ENCODE data around the gene ZMAT5.

Gene ZMAT5

GRCh38 chr22:29803190-29803589 is 36.4 kb upstream of the ZMAT5 start:
- Histone ChIP-seq H2AFZ (ENCODE audit: low read length, unreplicated experiment) (no peak overlapping the region), H3K27me3 (ENCODE audit: insufficient read depth, low read length) (no peaks in the 10 kb centered on the region), H3K27ac (ENCODE audit: low read depth, low read length) (no peak overlapping the region), H3K36me3 (ENCODE audit: insufficient read depth, low read length) (no peaks in the 10 kb centered on the region), H3K4me1 (ENCODE audit: control insufficient read depth, insufficient read depth, low read length, unreplicated experiment) (peaks cover 15% of the 10 kb centered on the region), H3K79me2 (ENCODE audit: control insufficient read depth, insufficient read depth, low read length, unreplicated experiment) (no peaks in the 10 kb centered on the region), H3K4me3 (ENCODE audit: low read depth, low read length) (no peak overlapping the region)

- Histone ChIP-seq H2AFZ (ENCODE audit: low read length, unreplicated experiment) (no peak overlapping the region), H3K27me3 (ENCODE audit: insufficient read depth, low read length) (no peaks in the 10 kb centered on the region), H3K36me3 (ENCODE audit: insufficient read depth, low read length) (no peaks in the 10 kb centered on the region), H3K4me1 (ENCODE audit: control insufficient read depth, insufficient read depth, low read length, unreplicated experiment) (peaks cover 18% of the 10 kb centered on the region), H3K79me2 (ENCODE audit: control insufficient read depth, insufficient read depth, low read length, unreplicated experiment) (no peaks in the 10 kb centered on the region), H3K4me3 (ENCODE audit: low read depth, low read length) (no peak overlapping the region), H3K27ac (ENCODE audit: low read depth, low read length) (no peak overlapping the region)
Measured at GRCh38 chr22:29801796-29802195, 35.0 kb upstream of the ZMAT5 start.

GRCh38 chr22:29801153-29801552 is 34.3 kb upstream of the ZMAT5 start:
- Histone ChIP-seq H3K27me3 (ENCODE audit: insufficient read depth, low read length) (no peaks in the 10 kb centered on the region), H3K4me1 (ENCODE audit: control insufficient read depth, insufficient read depth, low read length, unreplicated experiment) (peaks cover 18% of the 10 kb centered on the region), H3K79me2 (ENCODE audit: control insufficient read depth, insufficient read depth, low read length, unreplicated experiment) (no peaks in the 10 kb centered on the region), H3K36me3 (ENCODE audit: insufficient read depth, low read length) (no peaks in the 10 kb centered on the region), H3K27ac (ENCODE audit: low read depth, low read length) (no peak overlapping the region), H2AFZ (ENCODE audit: low read length, unreplicated experiment) (no peak overlapping the region), H3K4me3 (ENCODE audit: low read depth, low read length) (no peak overlapping the region)

GRCh38 chr22:29799217-29799680 is 32.4 kb upstream of the ZMAT5 start:
- peak overlapping the region; percentile 75 for H3K27ac ChIP-seq (ENCODE audit: low read depth, low read length)
- H3K4me3 ChIP-seq (ENCODE audit: low read depth, low read length), result peak overlapping the region; percentile 57
- H3K36me3 ChIP-seq (ENCODE audit: insufficient read depth, low read length), result no peaks in the 10 kb centered on the region
- H3K4me1 ChIP-seq (ENCODE audit: control insufficient read depth, insufficient read depth, low read length, unreplicated experiment), result peaks cover 18% of the 10 kb centered on the region
- H3K27me3 ChIP-seq (ENCODE audit: insufficient read depth, low read length), result no peaks in the 10 kb centered on the region
- no peak overlapping the region for H2AFZ ChIP-seq (ENCODE audit: low read length, unreplicated experiment)
- H3K79me2 ChIP-seq (ENCODE audit: control insufficient read depth, insufficient read depth, low read length, unreplicated experiment), result no peaks in the 10 kb centered on the region

- H3K27me3 ChIP-seq (ENCODE audit: insufficient read depth, low read length), result no peaks in the 10 kb centered on the region
- peak overlapping the region; percentile 75 for H3K27ac ChIP-seq (ENCODE audit: low read depth, low read length)
- H3K4me3 ChIP-seq (ENCODE audit: low read depth, low read length), result peak overlapping the region; percentile 57
- H3K36me3 ChIP-seq (ENCODE audit: insufficient read depth, low read length), result no peaks in the 10 kb centered on the region
- H2AFZ ChIP-seq (ENCODE audit: low read length, unreplicated experiment), result no peak overlapping the region
- no peaks in the 10 kb centered on the region for H3K79me2 ChIP-seq (ENCODE audit: control insufficient read depth, insufficient read depth, low read length, unreplicated experiment)
- H3K4me1 ChIP-seq (ENCODE audit: control insufficient read depth, insufficient read depth, low read length, unreplicated experiment), result peaks cover 18% of the 10 kb centered on the region
Measured at GRCh38 chr22:29798801-29799200, 32.0 kb upstream of the ZMAT5 start.

- Histone ChIP-seq H3K79me2 (ENCODE audit: control insufficient read depth, insufficient read depth, low read length, unreplicated experiment) (no peaks in the 10 kb centered on the region), H3K4me1 (ENCODE audit: control insufficient read depth, insufficient read depth, low read length, unreplicated experiment) (peaks cover 18% of the 10 kb centered on the region), H3K4me3 (ENCODE audit: low read depth, low read length) (0 out of 2 replicates have a peak overlapping the region, but pooled peaks have one; percentile 57), H2AFZ (ENCODE audit: low read length, unreplicated experiment) (no peak overlapping the region), H3K27ac (ENCODE audit: low read depth, low read length) (peak overlapping the region; percentile 75), H3K36me3 (ENCODE audit: insufficient read depth, low read length) (no peaks in the 10 kb centered on the region), H3K27me3 (ENCODE audit: insufficient read depth, low read length) (no peaks in the 10 kb centered on the region)
Measured at GRCh38 chr22:29798318-29798717, 31.5 kb upstream of the ZMAT5 start.

- Histone ChIP-seq H3K36me3 (ENCODE audit: insufficient read depth, low read length) (no peaks in the 10 kb centered on the region), H3K4me3 (ENCODE audit: low read depth, low read length) (no peak overlapping the region)
Measured at GRCh38 chr22:29797351-29797750, 30.5 kb upstream of the ZMAT5 start.

GRCh38 chr22:29795663-29796062 is 28.9 kb upstream of the ZMAT5 start:
- Histone ChIP-seq H2AFZ (ENCODE audit: low read length, unreplicated experiment) (no peak overlapping the region), H3K27me3 (ENCODE audit: insufficient read depth, low read length) (no peaks in the 10 kb centered on the region), H3K27ac (ENCODE audit: low read depth, low read length) (no peak overlapping the region), H3K79me2 (ENCODE audit: control insufficient read depth, insufficient read depth, low read length, unreplicated experiment) (no peaks in the 10 kb centered on the region), H3K4me3 (ENCODE audit: low read depth, low read length) (no peak overlapping the region), H3K4me1 (ENCODE audit: control insufficient read depth, insufficient read depth, low read length, unreplicated experiment) (peaks cover 18% of the 10 kb centered on the region), H3K36me3 (ENCODE audit: insufficient read depth, low read length) (no peaks in the 10 kb centered on the region)

More at GRCh38 chr22:29797351-29797750, 30.5 kb upstream of the ZMAT5 start:
- Histone ChIP-seq H3K4me1 (ENCODE audit: control insufficient read depth, insufficient read depth, low read length, unreplicated experiment) (peaks cover 18% of the 10 kb centered on the region), H3K27me3 (ENCODE audit: insufficient read depth, low read length) (no peaks in the 10 kb centered on the region), H2AFZ (ENCODE audit: low read length, unreplicated experiment) (no peak overlapping the region), H3K27ac (ENCODE audit: low read depth, low read length) (no peak overlapping the region), H3K79me2 (ENCODE audit: control insufficient read depth, insufficient read depth, low read length, unreplicated experiment) (no peaks in the 10 kb centered on the region)

GRCh38 chr22:29793396-29793795 is 26.6 kb upstream of the ZMAT5 start:
- Histone ChIP-seq H3K4me1 (ENCODE audit: control insufficient read depth, insufficient read depth, low read length, unreplicated experiment) (peaks cover 5% of the 10 kb centered on the region), H3K27ac (ENCODE audit: low read depth, low read length) (no peak overlapping the region), H3K79me2 (ENCODE audit: control insufficient read depth, insufficient read depth, low read length, unreplicated experiment) (no peaks in the 10 kb centered on the region), H3K4me3 (ENCODE audit: low read depth, low read length) (no peak overlapping the region), H2AFZ (ENCODE audit: low read length, unreplicated experiment) (no peak overlapping the region), H3K36me3 (ENCODE audit: insufficient read depth, low read length) (no peaks in the 10 kb centered on the region), H3K27me3 (ENCODE audit: insufficient read depth, low read length) (no peaks in the 10 kb centered on the region)

- no peaks in the 10 kb centered on the region for H3K27me3 ChIP-seq (ENCODE audit: insufficient read depth, low read length)
- 0 out of 2 replicates have a peak, but pooled peaks cover 4% of the 10 kb centered on the region for H3K36me3 ChIP-seq (ENCODE audit: insufficient read depth, low read length)
- no peak overlapping the region for H3K4me3 ChIP-seq (ENCODE audit: low read depth, low read length)
- no peaks in the 10 kb centered on the region for H3K4me1 ChIP-seq (ENCODE audit: control insufficient read depth, insufficient read depth, low read length, unreplicated experiment)
- no peaks in the 10 kb centered on the region for H3K79me2 ChIP-seq (ENCODE audit: control insufficient read depth, insufficient read depth, low read length, unreplicated experiment)
- no peak overlapping the region for H2AFZ ChIP-seq (ENCODE audit: low read length, unreplicated experiment)
- no peak overlapping the region for H3K27ac ChIP-seq (ENCODE audit: low read depth, low read length)
Measured at GRCh38 chr22:29790061-29790460, 23.3 kb upstream of the ZMAT5 start.

- Histone ChIP-seq H3K4me1 (ENCODE audit: control insufficient read depth, insufficient read depth, low read length, unreplicated experiment) (peaks cover 8% of the 10 kb centered on the region), H3K36me3 (ENCODE audit: insufficient read depth, low read length) (0 out of 2 replicates have a peak, but pooled peaks cover 4% of the 10 kb centered on the region), H2AFZ (ENCODE audit: low read length, unreplicated experiment) (no peak overlapping the region), H3K27me3 (ENCODE audit: insufficient read depth, low read length) (no peaks in the 10 kb centered on the region), H3K79me2 (ENCODE audit: control insufficient read depth, insufficient read depth, low read length, unreplicated experiment) (no peaks in the 10 kb centered on the region), H3K4me3 (ENCODE audit: low read depth, low read length) (no peak overlapping the region), H3K27ac (ENCODE audit: low read depth, low read length) (no peak overlapping the region)
Measured at GRCh38 chr22:29788339-29789279, 21.8 kb upstream of the ZMAT5 start.

All from ACC112 (cell line).